HCT116 (cell line): ENCODE data around the gene DYNC1I1. TPM values are rescaled to one million over a fixed set of nuclear protein-coding genes. Genes with fewer than 3 reads are reported as not detected.

Experiments used
- ATAC-seq: fragments of 200-7000 bp; cut with Tn5 transposase; 2 replicates; pipeline ENCODE4 v1.9.1; 2020; ENCODE audit warnings: mild to moderate bottlenecking, moderate library complexity
- BruUV-seq: library from RNA; stranded (reverse); fragments of 400-500 nt; replicated peaks from 2 replicates; lab custom pipeline; 2021; lab: Mats Ljungman, UMichigan
- CTCF ChIA-PET: fragments of 300-600 bp; sonication (Branson Sonifier 250); formaldehyde crosslinking; loops from one replicate; lab custom pipeline; 2021; ENCODE audit warnings: antibody characterized with exemption; lab: Charles Lee
- POLR2A ChIA-PET: fragments of 300-600, 350-600 bp; sonication (Branson Sonifier 250); formaldehyde crosslinking; loops from one replicate; lab custom pipeline; 2021; ENCODE audit warnings: antibody characterized with exemption; lab: Charles Lee
- RAD21 ChIA-PET, 2 experiments: fragments of 300-600 bp; sonication (Branson Sonifier 250); formaldehyde crosslinking; loops; one replicate each; lab custom pipeline; 2023; ENCODE audit warnings: low total read pairs in 2 of 2; ENCODE audit not compliant: uncharacterized antibody in 2 of 2, unreplicated experiment in 2 of 2, low non-redundant PET in 1 of 2; lab: Charles Lee
- DNase-seq: peaks from one replicate; pipeline ENCODE4 v3.0.0-alpha.2; 2010; ENCODE audit warnings: low read depth, low spot score
- H2AFZ ChIP-seq: fragments of 200-600 bp; shearing (Covaris generic), sonication (generic); 2 replicates; pipeline ENCODE4 v1.6.1; 2017; ENCODE audit warnings: low read depth, mixed run types, mixed read lengths, antibody characterized with exemption, low read length; ENCODE audit not compliant: poor library complexity, severe bottlenecking
- H3K27ac ChIP-seq: 2 replicates; pipeline ENCODE4 v1.5.1; 2012; ENCODE audit warnings: low read depth, low read length
- H3K27me3 ChIP-seq: fragments of 200-600 bp; sonication (generic); 2 replicates; pipeline ENCODE4 v1.6.1; 2016; ENCODE audit warnings: mixed run types, low read length, mixed read lengths; ENCODE audit not compliant: insufficient read depth
- H3K36me3 ChIP-seq, 2 experiments: fragments of 200-500 bp in 1 of 2; fragments of 200-600 bp in 1 of 2; sonication (Bioruptor generic) in 1 of 2; sonication (generic) in 1 of 2; 2 replicates each; pipeline versions ENCODE4 v1.5.1 to v1.6.1; 2014 to 2016; ENCODE audit warnings: low read length in 2 of 2, inconsistent platforms in 1 of 2, mixed read lengths in 1 of 2, mixed run types in 1 of 2; ENCODE audit not compliant: insufficient read depth in 2 of 2, control insufficient read depth in 1 of 2
- H3K4me1 ChIP-seq, 2 experiments: fragments of 200-600 bp in 1 of 2; sonication (generic) in 1 of 2; 2 replicates each; pipeline versions ENCODE4 v1.5.1 to v1.6.1; 2012 to 2017; ENCODE audit warnings: low read length in 2 of 2, inconsistent platforms in 1 of 2, mild to moderate bottlenecking in 1 of 2, mixed read lengths in 1 of 2, mixed run types in 1 of 2, moderate library complexity in 1 of 2; ENCODE audit not compliant: insufficient read depth in 2 of 2, control insufficient read depth in 1 of 2
- H3K4me2 ChIP-seq: fragments of 200-600 bp; sonication (generic); 2 replicates; pipeline ENCODE4 v1.6.1; 2017; ENCODE audit warnings: mixed run types, low read length, mixed read lengths
- H3K4me3 ChIP-seq, 2 experiments: fragments of 200-600 bp in 1 of 2; sonication (generic) in 1 of 2; replicated peaks in 1 of 2; 2 replicates each; pipeline ENCODE4 v1.5.1; 2011 to 2016; ENCODE audit warnings: low read length in 2 of 2, control low read depth in 1 of 2, low read depth in 1 of 2, mild to moderate bottlenecking in 1 of 2, mixed read lengths in 1 of 2, mixed run types in 1 of 2
- H3K79me2 ChIP-seq: fragments of 200-600 bp; sonication (generic); 2 replicates; pipeline ENCODE4 v1.6.1; 2017; ENCODE audit warnings: mild to moderate bottlenecking, mixed run types, low read length, moderate library complexity, mixed read lengths; ENCODE audit not compliant: insufficient read depth
- H3K9ac ChIP-seq: fragments of 200-600 bp; sonication (generic); 2 replicates; pipeline ENCODE4 v1.6.1; 2016; ENCODE audit warnings: low read length, mixed read lengths
- H3K9me2 ChIP-seq: fragments of 200-600 bp; sonication (generic), shearing (Covaris generic); 2 replicates; pipeline ENCODE4 v1.6.1; 2017; ENCODE audit warnings: mixed run types, mild to moderate bottlenecking, moderate library complexity; ENCODE audit not compliant: insufficient read depth
- H3K9me3 ChIP-seq, 2 experiments: fragments of 200-500 bp in 1 of 2; fragments of 200-600 bp in 1 of 2; sonication (Bioruptor generic) in 1 of 2; sonication (generic) in 1 of 2; 2 replicates each; pipeline ENCODE4 v1.6.1; 2014 to 2017; ENCODE audit warnings: low read length in 2 of 2, mixed read lengths in 2 of 2, inconsistent platforms in 1 of 2, low read depth in 1 of 2, mild to moderate bottlenecking in 1 of 2, mixed run types in 1 of 2, moderate library complexity in 1 of 2; ENCODE audit not compliant: control insufficient read depth in 1 of 2, insufficient read depth in 1 of 2
- H4K20me1 ChIP-seq: fragments of 200-600 bp; sonication (generic), shearing (Covaris generic); 2 replicates; pipeline ENCODE4 v1.6.1; 2017; ENCODE audit warnings: mixed run types, mild to moderate bottlenecking, moderate library complexity; ENCODE audit not compliant: insufficient read depth
- EGR1 ChIP-seq: IDR thresholded peaks from 2 replicates; pipeline ENCODE4 v1.6.1; 2012; ENCODE audit warnings: low read depth
- ELF1 ChIP-seq: IDR thresholded peaks from 2 replicates; pipeline ENCODE4 v1.6.1; 2012; ENCODE audit warnings: low read depth, borderline replicate concordance
- EZH2 ChIP-seq: fragments of 200-600 bp; sonication (generic); IDR thresholded peaks from 2 replicates; pipeline ENCODE4 v1.6.1; 2017; ENCODE audit warnings: antibody characterized with exemption, mixed run types
- EZH2phosphoT487 ChIP-seq: fragments of 200-600 bp; IDR thresholded peaks from 2 replicates; pipeline ENCODE4 v1.6.1; 2018; ENCODE audit warnings: antibody characterized with exemption, borderline replicate concordance
- FOSL1 ChIP-seq: IDR thresholded peaks from 2 replicates; pipeline ENCODE4 v1.6.1; 2012; ENCODE audit warnings: low read depth
- MAX ChIP-seq: IDR thresholded peaks from 2 replicates; pipeline ENCODE4 v1.6.1; 2012
- POLR2AphosphoS5 ChIP-seq: IDR thresholded peaks from 2 replicates; pipeline ENCODE4 v1.6.1; 2011; ENCODE audit warnings: mild to moderate bottlenecking, low read depth, low read length, moderate library complexity
- TCF7L2 ChIP-seq: IDR thresholded peaks from 2 replicates; pipeline ENCODE4 v1.7.0; 2011; ENCODE audit warnings: borderline replicate concordance, inconsistent platforms; ENCODE audit not compliant: insufficient read depth, insufficient read length; ENCODE audit errors: extremely low read depth
- YY1 ChIP-seq: IDR thresholded peaks from 2 replicates; pipeline ENCODE4 v1.6.1; 2011; ENCODE audit warnings: low read length, low read depth, moderate library complexity, mild to moderate bottlenecking; ENCODE audit not compliant: insufficient replicate concordance; ENCODE audit errors: extremely low read depth
- ZBTB33 ChIP-seq: IDR thresholded peaks from 2 replicates; pipeline ENCODE4 v1.6.1; 2011; ENCODE audit warnings: mild to moderate bottlenecking, low read length, moderate library complexity; ENCODE audit not compliant: insufficient replicate concordance; ENCODE audit errors: extremely low read depth
- ZFX ChIP-seq: fragments of 450-650 bp; IDR thresholded peaks from 2 replicates; pipeline ENCODE4 v1.6.1; 2017
- intact Hi-C: fragments of 100-400 bp; cut with micrococcal nuclease; formaldehyde crosslinking; loops from 2 replicates; pipeline ENCODE4 v1.10.0; 2022
- total RNA-seq: library from RNA; stranded (reverse); gene quantifications from one replicate; pipeline ENCODE4 v1.2.1, GENCODE V29; 2021; ENCODE audit not compliant: unreplicated experiment
- TF ChIP-seq, protein P1 (sequence below), 3 experiments: fragments of 200-600 bp in 1 of 3; sonication (generic) in 1 of 3; IDR thresholded peaks in 2 of 3; conservative IDR thresholded peaks in 1 of 3; 2 replicates each; pipeline ENCODE4 v1.5.1; 2012 to 2017; ENCODE audit warnings: low read depth in 2 of 3, low read length in 2 of 3, antibody characterized with exemption in 1 of 3, borderline replicate concordance in 1 of 3, control low read depth in 1 of 3, mild to moderate bottlenecking in 1 of 3, mixed read lengths in 1 of 3, mixed run types in 1 of 3, moderate library complexity in 1 of 3; ENCODE audit not compliant: insufficient read depth in 1 of 3
- TF ChIP-seq, protein P2 (sequence below): IDR thresholded peaks from 2 replicates; pipeline ENCODE4 v1.6.1; 2012

Gene DYNC1I1
- total RNA-seq, 1 experiment from 2014 or later: not detected

DNA sequence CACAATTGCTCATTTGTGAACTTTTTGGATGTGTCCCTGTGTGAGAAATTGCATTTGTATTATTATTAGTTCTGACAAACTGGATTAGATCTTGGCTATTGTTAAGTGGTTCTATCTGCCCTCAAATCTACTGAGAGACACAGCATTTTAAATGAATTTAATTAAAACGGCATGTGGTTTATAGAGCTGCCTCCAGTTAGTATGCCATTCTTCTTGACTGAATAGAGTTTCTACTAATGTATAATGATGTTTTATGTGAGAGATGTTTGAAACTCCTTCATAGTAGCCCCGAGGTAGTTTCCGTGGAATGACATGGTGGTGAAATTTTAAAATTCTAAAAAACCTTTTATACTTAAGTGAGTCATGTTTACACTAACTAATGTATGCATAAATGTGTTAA lies 110.9 kb downstream of the DYNC1I1 start:
- Histone ChIP-seq H3K4me2 (no peak overlapping the region), H3K9me2 (no peaks in the 10 kb centered on the region), H3K79me2 (no peaks in the 10 kb centered on the region), H3K27me3 (peaks cover 5% of the 10 kb centered on the region; the same call in 1 of the 2 replicates), H3K4me1 (no peaks in the 10 kb centered on the region), H4K20me1 (no peaks in the 10 kb centered on the region), H3K36me3 (no peaks in the 10 kb centered on the region), H3K9ac (no peak overlapping the region), H2AFZ (no peak overlapping the region), H3K27ac (no peak overlapping the region), H3K9me3 (no peaks in the 10 kb centered on the region), H3K4me3 (no peak overlapping the region)
- intact Hi-C loops: no loop called here
- ChIA-PET POLR2A (no interaction called here), CTCF (no interaction called here), RAD21 (no interaction called here)
- no TSS peak for BruUV-seq
- DNase-seq (no peak), ATAC-seq (no peak)
- TF ChIP-seq POLR2AphosphoS5: no peak
- no peak for TF ChIP-seq YY1
- TF ChIP-seq ZBTB33: no peak
- no peak for TF ChIP-seq ELF1
- no peak for TF ChIP-seq MAX
- TF ChIP-seq EGR1: no peak
- TF ChIP-seq EZH2phosphoT487: no peak
- TF ChIP-seq FOSL1: no peak
- TF ChIP-seq TCF7L2: no peak
- TF ChIP-seq, protein P1, sequence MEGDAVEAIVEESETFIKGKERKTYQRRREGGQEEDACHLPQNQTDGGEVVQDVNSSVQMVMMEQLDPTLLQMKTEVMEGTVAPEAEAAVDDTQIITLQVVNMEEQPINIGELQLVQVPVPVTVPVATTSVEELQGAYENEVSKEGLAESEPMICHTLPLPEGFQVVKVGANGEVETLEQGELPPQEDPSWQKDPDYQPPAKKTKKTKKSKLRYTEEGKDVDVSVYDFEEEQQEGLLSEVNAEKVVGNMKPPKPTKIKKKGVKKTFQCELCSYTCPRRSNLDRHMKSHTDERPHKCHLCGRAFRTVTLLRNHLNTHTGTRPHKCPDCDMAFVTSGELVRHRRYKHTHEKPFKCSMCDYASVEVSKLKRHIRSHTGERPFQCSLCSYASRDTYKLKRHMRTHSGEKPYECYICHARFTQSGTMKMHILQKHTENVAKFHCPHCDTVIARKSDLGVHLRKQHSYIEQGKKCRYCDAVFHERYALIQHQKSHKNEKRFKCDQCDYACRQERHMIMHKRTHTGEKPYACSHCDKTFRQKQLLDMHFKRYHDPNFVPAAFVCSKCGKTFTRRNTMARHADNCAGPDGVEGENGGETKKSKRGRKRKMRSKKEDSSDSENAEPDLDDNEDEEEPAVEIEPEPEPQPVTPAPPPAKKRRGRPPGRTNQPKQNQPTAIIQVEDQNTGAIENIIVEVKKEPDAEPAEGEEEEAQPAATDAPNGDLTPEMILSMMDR (IDR thresholded peaks at IDR 0.05 in 2 of 3, conservative IDR thresholded peaks at IDR 0.05 in 1 of 3; ENCODE audit: borderline replicate concordance in 1 of 3, insufficient read depth in 1 of 3, low read depth in 2 of 3, low read length in 2 of 3): no peak
- no peak for TF ChIP-seq EZH2
- TF ChIP-seq, protein P2, sequence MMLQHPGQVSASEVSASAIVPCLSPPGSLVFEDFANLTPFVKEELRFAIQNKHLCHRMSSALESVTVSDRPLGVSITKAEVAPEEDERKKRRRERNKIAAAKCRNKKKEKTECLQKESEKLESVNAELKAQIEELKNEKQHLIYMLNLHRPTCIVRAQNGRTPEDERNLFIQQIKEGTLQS: no peak
- TF ChIP-seq ZFX: no peak
